Keratinocyte (primary cell): ENCODE data around the gene MAN1C1. TPM values are rescaled to one million over a fixed set of nuclear protein-coding genes. Genes with fewer than 3 reads are reported as not detected.

Experiments
- DNase-seq: peaks from one replicate; pipeline ENCODE4 v3.0.0-alpha.2; 2011; ENCODE audit warnings: low read depth, missing footprints, low spot score
- FAIRE-seq: peaks from 2 replicates; lab custom pipeline; 2011; peaks lifted over from hg19 to GRCh38; lab: Jason Lieb, UNC
- H2AFZ ChIP-seq: 2 replicates; pipeline ENCODE4 v1.6.0; 2012; ENCODE audit warnings: low read length, control low read depth, inconsistent platforms; ENCODE audit not compliant: control insufficient read depth
- H3K27ac ChIP-seq: 2 replicates; pipeline ENCODE4 v1.5.1; 2011; ENCODE audit warnings: low read length; ENCODE audit not compliant: control insufficient read depth, insufficient read depth
- H3K27me3 ChIP-seq: 3 replicates; pipeline ENCODE4 v1.6.0; 2011; ENCODE audit warnings: low read length; ENCODE audit not compliant: control insufficient read depth, insufficient read depth; ENCODE audit errors: extremely low read depth
- H3K36me3 ChIP-seq, 2 experiments: 2 replicates in 1 of 2; 3 replicates in 1 of 2; pipeline ENCODE4 v1.5.1; 2011; ENCODE audit warnings: low read length in 2 of 2, mild to moderate bottlenecking in 1 of 2; ENCODE audit not compliant: control insufficient read depth in 2 of 2, insufficient read depth in 2 of 2; ENCODE audit errors: extremely low read depth in 1 of 2
- H3K4me1 ChIP-seq: 3 replicates; pipeline ENCODE4 v1.5.1; 2011; ENCODE audit warnings: low read length; ENCODE audit not compliant: control insufficient read depth, insufficient read depth; ENCODE audit errors: extremely low read depth
- H3K4me2 ChIP-seq: 3 replicates; pipeline ENCODE4 v1.6.0; 2011; ENCODE audit warnings: low read depth, low read length; ENCODE audit not compliant: control insufficient read depth, insufficient read depth; ENCODE audit errors: extremely low read depth
- H3K4me3 ChIP-seq, 3 experiments: fragments of 200-600 bp in 1 of 3; sonication (generic) in 1 of 3; 2 replicates in 2 of 3; 3 replicates in 1 of 3; pipeline ENCODE4 v1.5.1; 2011 to 2016; ENCODE audit warnings: low read length in 3 of 3, mild to moderate bottlenecking in 3 of 3, control low read depth in 2 of 3, inconsistent platforms in 1 of 3, low read depth in 1 of 3, mixed read lengths in 1 of 3, mixed run types in 1 of 3, moderate library complexity in 1 of 3; ENCODE audit not compliant: control insufficient read depth in 2 of 3, insufficient read depth in 2 of 3; ENCODE audit errors: extremely low read depth in 1 of 3
- H3K79me2 ChIP-seq: 2 replicates; pipeline ENCODE4 v1.6.0; 2012; ENCODE audit warnings: low read length; ENCODE audit not compliant: control insufficient read depth, insufficient read depth
- H3K9ac ChIP-seq: 3 replicates; pipeline ENCODE4 v1.6.0; 2011; ENCODE audit warnings: low read length; ENCODE audit not compliant: control insufficient read depth, insufficient read depth; ENCODE audit errors: extremely low read depth
- H3K9me1 ChIP-seq: 3 replicates; pipeline ENCODE4 v1.6.0; 2011; ENCODE audit warnings: low read length; ENCODE audit not compliant: control insufficient read depth, insufficient read depth; ENCODE audit errors: extremely low read depth
- H3K9me3 ChIP-seq: 2 replicates; pipeline ENCODE4 v1.5.1; 2012; ENCODE audit warnings: low read depth, low read length; ENCODE audit not compliant: control insufficient read depth
- H4K20me1 ChIP-seq: 3 replicates; pipeline ENCODE4 v1.6.0; 2011; ENCODE audit warnings: low read length; ENCODE audit not compliant: control insufficient read depth, insufficient read depth; ENCODE audit errors: extremely low read depth
- EZH2 ChIP-seq: IDR thresholded peaks from one replicate; pipeline ENCODE4 v1.6.1; 2012; ENCODE audit warnings: inconsistent platforms, mild to moderate bottlenecking, low read length, moderate library complexity
- dilution Hi-C: fragments of 300-500 bp; cut with MboI; formaldehyde crosslinking; loops from one replicate; pipeline ENCODE4 v1.7.0; 2020; ENCODE audit warnings: low sequenced_read_pairs; ENCODE audit not compliant: extremely low pct_ligation_motif_present
- polyA plus RNA-seq, 5 experiments: library from polyadenylated mRNA; depleted of rRNA in 3 of 5; stranded (reverse) in 3 of 5; stranded (forward) in 1 of 5; unstranded in 1 of 5; fragments of >200 nt; gene quantifications; 1 replicate in 1 of 5; 2 replicates in 3 of 5; 3 replicates in 1 of 5; pipeline versions ENCODE4 v1.2.1 to v1.2.3, GENCODE V29; 2011 to 2012; ENCODE audit warnings: missing spikeins in 2 of 5, low read depth in 1 of 5, low replicate concordance in 1 of 5
- TF ChIP-seq, protein P1 (sequence below), 3 experiments: IDR thresholded peaks in 1 of 3; conservative IDR thresholded peaks in 1 of 3; optimal IDR thresholded peaks in 1 of 3; 2 replicates in 2 of 3; 3 replicates in 1 of 3; pipeline versions ENCODE3 to v1.5.1; 2011; ENCODE audit warnings: low read length in 3 of 3, mild to moderate bottlenecking in 3 of 3, moderate library complexity in 2 of 3, control low read depth in 1 of 3, inconsistent platforms in 1 of 3; ENCODE audit not compliant: insufficient read depth in 2 of 3; ENCODE audit errors: extremely low read depth in 1 of 3

The MAN1C1 gene
- polyA plus RNA-seq, 1 donor (not counting 4 experiments of a cell fraction or from before 2014, with no cell fraction given), result 0.07 TPM

DNA sequence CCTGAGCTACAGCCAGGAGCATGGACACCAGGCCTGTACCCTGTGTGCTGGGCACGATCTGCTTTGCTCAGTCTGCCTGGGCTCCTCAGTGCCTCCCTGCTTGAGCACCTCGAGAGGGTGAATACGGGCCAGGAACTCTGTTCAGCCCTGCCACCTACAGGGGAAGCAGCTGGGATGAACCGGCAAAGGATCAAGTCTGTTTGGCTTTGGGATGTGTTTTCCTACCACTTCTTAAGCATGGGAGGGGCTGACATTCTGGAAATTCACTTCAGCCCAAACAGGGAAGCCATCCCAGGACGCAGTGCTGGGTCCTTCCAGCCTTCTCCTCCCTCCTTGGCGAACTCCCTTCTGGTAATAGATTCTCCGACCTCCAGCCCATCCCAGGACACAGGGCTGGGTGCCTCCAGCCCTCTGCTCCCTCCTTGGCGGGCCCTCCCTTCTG is 127.6 kb downstream of the MAN1C1 start:
- Histone ChIP-seq H4K20me1 (no peaks in the 10 kb centered on the region), H3K9me1 (peaks cover 2% of the 10 kb centered on the region), H3K4me2 (no peak overlapping the region), H3K27me3 (peaks cover 4% of the 10 kb centered on the region), H3K79me2 (no peaks in the 10 kb centered on the region), H3K4me3 (no peak overlapping the region), H3K9me3 (no peaks in the 10 kb centered on the region), H3K4me1 (peaks cover 12% of the 10 kb centered on the region), H2AFZ (peak overlapping the region; percentile 42), H3K9ac (no peak overlapping the region), H3K27ac (no peak overlapping the region), H3K36me3 (no peaks in the 10 kb centered on the region)
- no peak for DNase-seq
- TF ChIP-seq, protein P1, sequence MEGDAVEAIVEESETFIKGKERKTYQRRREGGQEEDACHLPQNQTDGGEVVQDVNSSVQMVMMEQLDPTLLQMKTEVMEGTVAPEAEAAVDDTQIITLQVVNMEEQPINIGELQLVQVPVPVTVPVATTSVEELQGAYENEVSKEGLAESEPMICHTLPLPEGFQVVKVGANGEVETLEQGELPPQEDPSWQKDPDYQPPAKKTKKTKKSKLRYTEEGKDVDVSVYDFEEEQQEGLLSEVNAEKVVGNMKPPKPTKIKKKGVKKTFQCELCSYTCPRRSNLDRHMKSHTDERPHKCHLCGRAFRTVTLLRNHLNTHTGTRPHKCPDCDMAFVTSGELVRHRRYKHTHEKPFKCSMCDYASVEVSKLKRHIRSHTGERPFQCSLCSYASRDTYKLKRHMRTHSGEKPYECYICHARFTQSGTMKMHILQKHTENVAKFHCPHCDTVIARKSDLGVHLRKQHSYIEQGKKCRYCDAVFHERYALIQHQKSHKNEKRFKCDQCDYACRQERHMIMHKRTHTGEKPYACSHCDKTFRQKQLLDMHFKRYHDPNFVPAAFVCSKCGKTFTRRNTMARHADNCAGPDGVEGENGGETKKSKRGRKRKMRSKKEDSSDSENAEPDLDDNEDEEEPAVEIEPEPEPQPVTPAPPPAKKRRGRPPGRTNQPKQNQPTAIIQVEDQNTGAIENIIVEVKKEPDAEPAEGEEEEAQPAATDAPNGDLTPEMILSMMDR (optimal IDR thresholded peaks at IDR 0.05 in 1 of 3, IDR thresholded peaks at IDR 0.05 in 1 of 3, conservative IDR thresholded peaks at IDR 0.05 in 1 of 3; ENCODE audit: extremely low read depth in 1 of 3, insufficient read depth in 2 of 3, low read length in 3 of 3), result peak; percentile 57 to 94 (median 71)
- TF ChIP-seq EZH2, result no peak
- peak; percentile 87 for FAIRE-seq
- dilution Hi-C loops, result no loop called here

DNA sequence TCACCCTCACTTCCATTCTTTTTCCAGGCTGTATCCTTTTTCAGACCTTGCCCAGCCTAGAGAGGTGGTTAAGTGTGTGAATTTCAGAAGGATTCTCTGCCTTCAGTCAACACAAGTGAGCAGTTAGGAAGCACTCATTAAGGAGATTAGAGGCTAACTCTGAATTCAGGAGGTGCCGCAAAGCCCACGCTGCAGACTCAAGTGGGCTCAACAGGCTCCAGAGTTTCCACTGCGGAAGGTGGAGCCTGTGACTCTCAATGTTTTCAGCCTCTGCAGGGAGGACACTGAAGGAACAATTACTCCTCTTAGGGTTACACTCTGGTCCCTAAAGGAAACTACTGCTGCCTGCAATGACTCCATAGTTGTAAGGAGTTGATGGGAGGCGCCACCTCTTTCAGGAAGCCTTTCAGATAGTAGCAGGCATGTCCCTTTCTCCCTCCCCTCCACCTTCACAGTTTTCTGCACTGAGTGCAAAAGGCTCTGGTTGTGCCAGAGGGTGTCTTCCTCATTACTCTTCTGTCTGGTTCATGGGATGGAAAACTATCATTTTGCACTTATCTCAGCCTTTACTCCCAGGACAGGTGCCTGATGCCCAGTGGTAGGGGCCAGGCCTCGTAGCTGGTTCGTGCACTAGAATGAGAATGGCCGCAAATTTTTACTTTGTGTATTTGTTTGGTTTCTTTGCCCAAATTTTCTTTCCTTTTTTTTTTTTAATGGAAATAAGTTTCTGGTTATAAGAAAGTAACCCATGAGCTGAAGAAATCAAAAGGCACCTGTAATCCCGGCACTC is 128.2 kb downstream of the MAN1C1 start:
- no peak for DNase-seq
- H3K9me3 ChIP-seq, result no peaks in the 10 kb centered on the region
- H3K79me2 ChIP-seq, result no peaks in the 10 kb centered on the region
- H3K4me1 ChIP-seq, result peaks cover 12% of the 10 kb centered on the region
- peaks cover 2% of the 10 kb centered on the region for H3K9me1 ChIP-seq
- no peak overlapping the region for H3K4me3 ChIP-seq
- no peak overlapping the region for H3K27ac ChIP-seq
- FAIRE-seq, result no peak
- H3K36me3 ChIP-seq, result no peaks in the 10 kb centered on the region
- no peak overlapping the region for H2AFZ ChIP-seq
- TF ChIP-seq, protein P1 (optimal IDR thresholded peaks at IDR 0.05 in 1 of 3, IDR thresholded peaks at IDR 0.05 in 1 of 3, conservative IDR thresholded peaks at IDR 0.05 in 1 of 3; ENCODE audit: extremely low read depth in 1 of 3, insufficient read depth in 2 of 3, low read length in 3 of 3), result no peak
- no peak for TF ChIP-seq EZH2
- H3K4me2 ChIP-seq, result no peak overlapping the region
- H3K9ac ChIP-seq, result no peak overlapping the region
- dilution Hi-C loops, result no loop called here
- no peaks in the 10 kb centered on the region for H4K20me1 ChIP-seq
- H3K27me3 ChIP-seq, result peaks cover 4% of the 10 kb centered on the region
